Aorta (tissue), 5 donors: ENCODE data around the gene CNNM2. TPM values are rescaled to one million over a fixed set of nuclear protein-coding genes. Genes with fewer than 3 reads are reported as not detected.

Experiments used
- ATAC-seq: fragments of 200-7000 bp; cut with Tn5 transposase; one replicate; pipeline ENCODE4 v1.9.1; 2022; ENCODE audit warnings: moderate library complexity; ENCODE audit not compliant: low FRiP score
- DNase-seq, 2 donors: peaks; one replicate each; pipeline ENCODE4 v3.0.0-alpha.2; 2020
- H3K27ac ChIP-seq, 2 donors: one replicate each; pipeline ENCODE4 v1.5.1; 2013; ENCODE audit warnings: low read length in 2 of 2, mild to moderate bottlenecking in 2 of 2, moderate library complexity in 2 of 2, control low read depth in 1 of 2, inconsistent platforms in 1 of 2, low read depth in 1 of 2
- H3K27me3 ChIP-seq, 2 donors: one replicate each; pipeline ENCODE4 v1.6.1; 2013; ENCODE audit warnings: control low read depth in 1 of 2, low read length in 1 of 2, mild to moderate bottlenecking in 1 of 2, moderate library complexity in 1 of 2; ENCODE audit not compliant: insufficient read depth in 2 of 2, control insufficient read depth in 1 of 2
- H3K36me3 ChIP-seq, 2 donors: one replicate each; pipeline ENCODE4 v1.6.1; 2013; ENCODE audit warnings: control low read depth in 1 of 2, low read length in 1 of 2, mild to moderate bottlenecking in 1 of 2; ENCODE audit not compliant: insufficient read depth in 2 of 2, control insufficient read depth in 1 of 2
- H3K4me1 ChIP-seq, 2 donors: one replicate each; pipeline ENCODE4 v1.6.1; 2013; ENCODE audit warnings: low read length in 2 of 2, control low read depth in 1 of 2, mild to moderate bottlenecking in 1 of 2, moderate library complexity in 1 of 2; ENCODE audit not compliant: insufficient read depth in 2 of 2, control insufficient read depth in 1 of 2
- H3K4me3 ChIP-seq, 2 donors: one replicate each; pipeline ENCODE4 v1.5.1; 2013; ENCODE audit warnings: low read length in 2 of 2, control low read depth in 1 of 2, mild to moderate bottlenecking in 1 of 2
- H3K9me3 ChIP-seq: one replicate; pipeline ENCODE4 v1.6.1; 2013; ENCODE audit warnings: mild to moderate bottlenecking, low read length; ENCODE audit not compliant: control insufficient read depth
- WGBS, 2 donors: extraction: QIAGEN DNeasy Blood & Tissue Kit; methylation state at CpG; one replicate each; pipeline ENCODE4 v1.1.7; 2013; 5-methylcytosine and 5-hydroxymethylcytosine counted together
- intact Hi-C, 2 donors: fragments of 100-400 bp; cut with DNase I; formaldehyde crosslinking; loops; one replicate each; pipeline versions ENCODE4 v1.14.2 to v1.15.0; 2022
- polyA plus RNA-seq, 2 donors: library from polyadenylated mRNA; stranded (reverse); fragments of 200-250 nt; gene quantifications; one replicate each; pipeline ENCODE4 v1.2.3, GENCODE V29; 2013
- total RNA-seq, 2 donors: library from RNA; stranded (reverse); fragmentation: NEBNext Ultra II Directional; extraction: Animal tissue kit (Norgen Biotek cat#: 25700); gene quantifications; one replicate each; pipeline ENCODE4 v1.2.1, GENCODE V29; 2021
- donor health status: healthy with polysubstance abuse.
- donor health status: Bipolar disorder and iron deficiency.
- donor health status: DM: no; HTN: no; CAD: no.
- donor health status: DM: no; HTN: no; CAD: no.
- donor health status: DM: yes; HTN: yes; CAD: no.

CNNM2 gene
- total and polyA plus RNA-seq, 4 donors = 3.0 to 30.8 (median 9.6) TPM

DNA sequence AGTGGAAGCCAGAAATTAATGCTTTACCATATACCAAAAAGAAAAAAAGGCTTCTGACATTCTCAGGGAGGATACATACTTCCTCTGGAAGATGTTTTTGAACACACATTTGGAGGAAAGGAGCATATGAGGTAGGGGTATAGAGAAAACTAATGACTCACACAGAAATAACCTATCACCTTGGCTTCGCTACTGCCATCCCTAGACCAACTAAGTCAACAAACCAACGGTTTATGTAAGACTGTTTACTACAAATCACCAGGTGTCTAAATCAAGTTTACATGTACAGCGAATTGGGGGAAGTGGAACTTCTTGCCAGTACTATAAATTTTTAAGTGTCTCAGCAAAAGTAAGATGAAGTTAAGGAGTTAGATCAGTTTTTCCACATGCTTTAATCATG lies 178.0 kb downstream of the CNNM2 start:
- H3K4me1 ChIP-seq = no peaks in the 10 kb centered on the region
- H3K9me3 ChIP-seq = no peaks in the 10 kb centered on the region
- WGBS, 2 donors = 67 to 73% methylated on average over 3 of the region's 3 CpGs
- no peak for DNase-seq
- ATAC-seq = no peak
- no peaks in the 10 kb centered on the region for H3K27me3 ChIP-seq
- H3K27ac ChIP-seq = no peak overlapping the region
- H3K4me3 ChIP-seq = no peak overlapping the region
- peaks cover 3 to 9% of the 10 kb centered on the region in 2 donors for H3K36me3 ChIP-seq
- intact Hi-C loops = no loop called here

DNA sequence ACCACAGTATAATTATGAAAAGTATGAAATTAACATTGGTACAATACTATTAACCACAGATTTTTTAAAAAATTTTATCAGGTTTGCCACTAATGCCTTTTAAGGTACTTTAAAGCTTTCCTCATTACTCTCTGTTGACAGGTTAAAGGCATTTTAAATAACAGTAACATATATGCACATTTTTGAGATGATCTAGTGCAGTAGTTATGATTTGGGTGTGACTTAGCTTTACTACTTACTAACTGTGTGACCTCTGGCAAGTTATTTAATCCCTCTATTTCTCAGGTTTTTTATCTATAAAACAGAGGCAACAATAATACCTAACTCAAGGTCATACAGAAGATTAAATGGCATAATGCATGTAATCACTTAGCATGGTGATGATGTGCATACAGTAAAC lies 180.1 kb downstream of the CNNM2 start:
- ATAC-seq (no peak), DNase-seq (no peak)
- intact Hi-C loops = no loop called here
- no peaks in the 10 kb centered on the region for H3K27me3 ChIP-seq
- H3K4me1 ChIP-seq = no peaks in the 10 kb centered on the region
- no peak overlapping the region for H3K27ac ChIP-seq
- peaks cover 0 to 9% of the 10 kb centered on the region in 2 donors for H3K36me3 ChIP-seq
- H3K9me3 ChIP-seq = no peaks in the 10 kb centered on the region
- H3K4me3 ChIP-seq = no peak overlapping the region

DNA sequence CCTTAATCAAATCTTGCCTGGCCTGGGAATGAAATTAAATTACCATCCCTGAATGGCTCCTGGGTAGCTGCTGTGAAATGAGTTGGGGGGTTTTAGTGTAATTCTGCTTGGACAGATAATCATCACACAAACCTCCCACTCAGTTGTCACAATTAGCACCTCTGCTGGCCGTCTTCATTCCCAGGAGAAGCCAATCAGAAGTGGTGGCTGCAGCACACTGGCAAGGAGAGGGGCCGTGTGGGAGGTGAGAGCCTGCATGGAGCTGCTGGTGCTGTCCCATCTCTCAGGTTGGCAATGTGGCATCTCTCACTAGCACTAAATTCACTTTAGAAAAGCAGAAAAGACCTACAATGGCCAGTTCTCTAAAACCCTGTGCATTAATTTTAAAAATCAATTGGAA lies 182.5 kb downstream of the CNNM2 start:
- Histone ChIP-seq H3K9me3 (no peaks in the 10 kb centered on the region), H3K27me3 (no peaks in the 10 kb centered on the region), H3K36me3 (peaks cover 0 to 2% of the 10 kb centered on the region in 2 donors), H3K4me3 (no peak overlapping the region), H3K27ac (no peak overlapping the region), H3K4me1 (no peaks in the 10 kb centered on the region)
- ATAC-seq (no peak), DNase-seq (no peak)
- intact Hi-C loops = no loop called here
- 67 to 70% methylated on average over 2 of the region's 2 CpGs for WGBS, 2 donors

DNA sequence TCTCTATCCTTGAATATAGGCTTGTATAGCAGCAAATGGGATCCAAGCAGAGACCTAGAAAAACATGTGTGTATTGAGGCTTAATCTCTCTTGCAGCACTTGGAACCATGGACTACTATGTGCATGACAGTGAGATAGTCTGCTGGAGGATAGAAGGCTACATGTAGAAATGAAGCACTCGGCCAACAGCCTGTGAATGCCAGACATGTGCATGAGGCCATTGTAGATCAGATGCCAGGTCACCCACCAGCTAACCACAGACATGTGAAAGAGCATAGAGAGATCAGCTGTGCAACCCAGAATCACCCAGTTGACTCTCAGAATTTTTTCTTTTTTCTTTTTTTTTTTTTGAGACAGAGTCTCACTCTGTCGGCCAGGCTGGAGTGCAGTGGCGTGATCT lies 184.1 kb downstream of the CNNM2 start:
- Histone ChIP-seq H3K27ac (no peak overlapping the region), H3K9me3 (no peaks in the 10 kb centered on the region), H3K27me3 (no peaks in the 10 kb centered on the region), H3K4me3 (no peak overlapping the region), H3K4me1 (no peaks in the 10 kb centered on the region), H3K36me3 (peaks cover 0 to 2% of the 10 kb centered on the region in 2 donors)
- 22 to 30% methylated on average over 3 of the region's 3 CpGs for WGBS, 2 donors
- intact Hi-C loops = no loop called here
- DNase-seq (no peak), ATAC-seq (no peak)

DNA sequence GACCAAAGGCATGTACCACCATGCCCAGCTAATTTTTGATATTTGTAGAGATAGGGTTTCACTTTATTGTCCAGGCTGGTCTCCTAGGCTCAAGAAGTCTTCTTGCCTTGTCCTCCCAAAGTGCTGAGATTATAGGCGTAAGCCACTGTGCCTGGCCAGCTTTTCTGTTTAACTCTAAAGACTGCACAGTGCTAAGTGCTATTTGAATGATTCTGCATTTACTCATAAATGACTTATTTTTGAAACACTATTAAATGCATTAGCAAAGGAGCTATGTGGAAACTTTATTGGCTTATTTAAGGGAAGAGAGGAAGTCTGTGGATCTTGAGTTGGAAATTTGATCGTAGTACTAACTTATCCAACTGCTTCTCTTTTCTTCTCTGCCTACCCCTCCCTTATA lies 185.9 kb downstream of the CNNM2 start:
- 50 to 55% methylated on average over 2 of the region's 2 CpGs for WGBS, 2 donors
- Histone ChIP-seq H3K27ac (peak overlapping the region in 1 of 2 donors; percentile 36), H3K36me3 (peaks cover 0 to 2% of the 10 kb centered on the region in 2 donors)

DNA sequence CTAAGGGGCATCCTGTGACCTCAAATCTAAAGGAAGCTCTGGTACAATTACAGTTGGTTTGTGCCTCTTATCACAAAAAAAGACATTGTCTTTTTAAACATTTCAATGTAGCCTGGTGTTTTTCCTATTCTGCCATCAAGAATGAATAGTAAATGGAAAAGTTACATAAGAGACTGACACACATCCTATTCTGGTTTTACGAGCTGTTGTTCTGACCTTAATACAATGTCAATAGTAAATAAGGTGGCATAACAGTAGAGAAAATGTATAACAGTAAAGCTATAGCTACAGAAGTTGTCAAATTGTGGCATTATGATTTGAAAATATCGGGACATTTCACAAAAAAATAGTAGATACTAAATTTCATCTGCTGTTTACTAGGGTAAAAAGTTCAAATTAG lies 186.6 kb downstream of the CNNM2 start:
- Histone ChIP-seq H3K27ac (no peak overlapping the region), H3K4me3 (no peak overlapping the region)

More for the DNA sequence above, 185.9 kb downstream of the CNNM2 start:
- ATAC-seq = no peak
- Histone ChIP-seq H3K4me3 (no peak overlapping the region), H3K9me3 (no peaks in the 10 kb centered on the region), H3K27me3 (no peaks in the 10 kb centered on the region), H3K4me1 (no peaks in the 10 kb centered on the region)
- intact Hi-C loops = no loop called here
- DNase-seq = no peak

DNA sequence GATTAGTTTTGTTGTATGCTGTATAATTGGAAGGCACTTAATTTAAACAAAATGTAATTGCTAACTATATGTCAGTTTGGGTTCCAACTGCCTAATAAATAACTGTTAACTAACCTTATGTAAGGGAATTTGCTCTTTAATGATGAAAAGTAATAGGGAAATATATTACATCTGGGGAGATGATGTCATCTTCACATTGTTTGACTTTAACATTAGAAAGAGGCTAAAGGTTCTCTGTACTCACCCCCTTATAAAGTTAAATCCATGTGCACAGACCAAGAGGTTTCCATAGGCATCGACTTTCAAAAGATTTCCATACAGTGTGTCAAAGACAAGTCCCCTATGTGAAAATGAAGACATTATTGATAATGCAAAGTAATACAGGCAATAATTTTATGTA lies 187.4 kb downstream of the CNNM2 start:
- H3K9me3 ChIP-seq = no peaks in the 10 kb centered on the region
- intact Hi-C loops = loop anchor here (5.0 kb wide), 2 partner anchors 47 to 87 kb away; partner anchors contain the start of gene NT5C2 (in 1 of the 2)
- no peak overlapping the region for H3K27ac ChIP-seq
- peaks cover 0 to 2% of the 10 kb centered on the region in 2 donors for H3K36me3 ChIP-seq
- no peaks in the 10 kb centered on the region for H3K27me3 ChIP-seq
- 93 to 98% methylated on average over 1 of the region's 1 CpG for WGBS, 2 donors
- no peak overlapping the region for H3K4me3 ChIP-seq
- DNase-seq (no peak), ATAC-seq (no peak)
- no peaks in the 10 kb centered on the region for H3K4me1 ChIP-seq

More for the DNA sequence above, 186.6 kb downstream of the CNNM2 start:
- 16 to 21% methylated on average over 2 of the region's 2 CpGs for WGBS, 2 donors
- Histone ChIP-seq H3K36me3 (peaks cover 0 to 2% of the 10 kb centered on the region in 2 donors), H3K4me1 (no peaks in the 10 kb centered on the region), H3K27me3 (no peaks in the 10 kb centered on the region), H3K9me3 (no peaks in the 10 kb centered on the region)
- intact Hi-C loops = loop anchor here (5.0 kb wide), 2 partner anchors 48 to 88 kb away; partner anchors contain the start of gene NT5C2 (in 1 of the 2)
- ATAC-seq = no peak
- no peak for DNase-seq

DNA sequence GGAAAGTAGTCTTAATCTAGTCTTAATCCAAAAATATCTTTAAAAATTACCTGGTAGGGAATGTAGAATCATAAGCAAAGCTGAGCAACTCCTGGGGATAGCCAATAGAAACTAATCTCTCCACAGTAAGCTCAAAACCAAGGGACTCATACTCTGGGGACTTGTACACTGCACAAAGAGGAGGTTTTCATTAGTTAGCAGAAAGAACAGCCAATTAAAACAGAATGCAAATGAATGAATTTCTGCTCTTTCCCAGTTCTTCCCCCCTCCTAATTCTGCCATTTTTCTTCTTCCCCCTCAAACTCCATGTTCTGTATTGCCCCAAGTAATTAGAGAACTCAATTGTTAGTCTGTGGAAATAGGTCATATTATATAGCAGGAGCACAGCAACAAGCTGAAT lies 188.4 kb downstream of the CNNM2 start:
- no peak overlapping the region for H3K4me3 ChIP-seq
- no peak overlapping the region for H3K27ac ChIP-seq
- H3K4me1 ChIP-seq = peaks cover 1 to 4% of the 10 kb centered on the region in 2 donors
- no peaks in the 10 kb centered on the region for H3K36me3 ChIP-seq
- DNase-seq = no peak
- H3K27me3 ChIP-seq = no peaks in the 10 kb centered on the region
- ATAC-seq = no peak
- intact Hi-C loops = loop anchor here (5.0 kb wide), 2 partner anchors 46 to 86 kb away; partner anchors contain the start of gene NT5C2 (in 1 of the 2)
- no peaks in the 10 kb centered on the region for H3K9me3 ChIP-seq

DNA sequence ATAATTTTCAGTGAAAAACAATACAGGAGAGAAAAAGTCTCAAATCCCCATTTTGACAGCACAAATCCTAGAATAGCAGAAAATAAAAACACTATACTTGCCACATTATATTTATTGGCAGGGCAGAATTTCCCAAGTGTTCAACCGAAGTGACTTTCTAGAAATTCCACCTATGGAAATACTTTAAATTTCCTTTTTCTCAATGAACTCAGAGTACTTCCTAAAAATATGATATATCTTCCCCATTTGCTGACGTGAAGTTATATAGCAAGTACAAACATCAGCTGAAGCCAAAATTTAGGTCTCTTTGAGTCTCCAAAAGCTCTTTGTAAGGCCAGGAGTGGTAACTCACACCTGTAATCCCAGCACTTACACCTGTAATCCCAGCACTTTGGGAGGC lies 191.7 kb downstream of the CNNM2 start:
- H3K27me3 ChIP-seq = no peaks in the 10 kb centered on the region
- 61 to 66% methylated on average over 2 of the region's 2 CpGs for WGBS, 2 donors
- peaks cover 5 to 7% of the 10 kb centered on the region in 2 donors for H3K4me1 ChIP-seq
- H3K9me3 ChIP-seq = no peaks in the 10 kb centered on the region
- ATAC-seq (no peak), DNase-seq (no peak)
- no peaks in the 10 kb centered on the region for H3K36me3 ChIP-seq
- H3K27ac ChIP-seq = no peak overlapping the region
- intact Hi-C loops = loop anchor here (5.0 kb wide), 2 partner anchors 42 to 82 kb away; partner anchors contain the start of gene NT5C2 (in 1 of the 2)
- no peak overlapping the region for H3K4me3 ChIP-seq
